ENCODE results near the gene ILKAP.

DNA sequence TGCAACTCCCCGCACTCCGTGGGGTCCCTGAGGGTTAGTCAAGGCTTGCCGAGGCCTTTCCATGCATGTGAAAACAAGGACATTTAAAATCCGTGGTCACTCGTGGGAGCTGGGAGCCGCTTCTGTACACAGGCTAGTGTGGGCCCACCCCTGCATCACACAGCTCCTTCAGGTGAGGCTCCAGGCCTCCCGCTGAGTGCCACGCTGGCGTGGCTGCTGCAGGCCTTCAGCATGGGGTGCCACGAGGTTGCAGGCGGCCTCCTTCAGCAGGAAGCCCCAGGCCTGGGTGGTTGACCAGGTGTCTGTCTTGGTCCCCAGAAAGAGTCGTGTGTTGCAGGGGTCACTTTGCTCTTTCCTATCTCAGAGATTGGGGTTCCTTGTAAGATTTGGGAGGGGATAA, 58.4 kb downstream of the ILKAP start:
- TF ChIP-seq, protein P1, sequence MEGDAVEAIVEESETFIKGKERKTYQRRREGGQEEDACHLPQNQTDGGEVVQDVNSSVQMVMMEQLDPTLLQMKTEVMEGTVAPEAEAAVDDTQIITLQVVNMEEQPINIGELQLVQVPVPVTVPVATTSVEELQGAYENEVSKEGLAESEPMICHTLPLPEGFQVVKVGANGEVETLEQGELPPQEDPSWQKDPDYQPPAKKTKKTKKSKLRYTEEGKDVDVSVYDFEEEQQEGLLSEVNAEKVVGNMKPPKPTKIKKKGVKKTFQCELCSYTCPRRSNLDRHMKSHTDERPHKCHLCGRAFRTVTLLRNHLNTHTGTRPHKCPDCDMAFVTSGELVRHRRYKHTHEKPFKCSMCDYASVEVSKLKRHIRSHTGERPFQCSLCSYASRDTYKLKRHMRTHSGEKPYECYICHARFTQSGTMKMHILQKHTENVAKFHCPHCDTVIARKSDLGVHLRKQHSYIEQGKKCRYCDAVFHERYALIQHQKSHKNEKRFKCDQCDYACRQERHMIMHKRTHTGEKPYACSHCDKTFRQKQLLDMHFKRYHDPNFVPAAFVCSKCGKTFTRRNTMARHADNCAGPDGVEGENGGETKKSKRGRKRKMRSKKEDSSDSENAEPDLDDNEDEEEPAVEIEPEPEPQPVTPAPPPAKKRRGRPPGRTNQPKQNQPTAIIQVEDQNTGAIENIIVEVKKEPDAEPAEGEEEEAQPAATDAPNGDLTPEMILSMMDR (IDR thresholded peaks at IDR 0.05; ENCODE audit: poor library complexity): no peak
- TF ChIP-seq EZH2 (IDR thresholded peaks at IDR 0.05; ENCODE audit: borderline replicate concordance): no peak
